Activated CD4-positive, alpha-beta T cell treated with anti-CD3 and anti-CD28 coated beads, Interleukin-2, amount 50 U/mL, for 16 hours (primary cell): ENCODE measurements around the gene UACA.
"Not testable (repeated sequence)": the region's sequence is repeated elsewhere in the genome, so short reads cannot be mapped to it uniquely, and the experiment has no call there.

Source experiments
- DNase-seq: peaks from one replicate; pipeline ENCODE4 v3.0.0-alpha.2; 2020

Gene UACA

GRCh38 chr15:70748281-70748747, 15.0 kb downstream of the UACA start:
- DNase-seq, result no peak

GRCh38 chr15:70746598-70746997, 16.8 kb downstream of the UACA start:
- not testable (repeated sequence) for DNase-seq

- no peak for DNase-seq
These were observed 20.4 kb downstream of the UACA start for GRCh38 chr15:70742928-70743327.

GRCh38 chr15:70741677-70742293, 21.6 kb downstream of the UACA start:
- DNase-seq, result no peak

GRCh38 chr15:70741107-70741531, 22.2 kb downstream of the UACA start:
- DNase-seq, result no peak

- not testable (repeated sequence) for DNase-seq
These were observed 28.3 kb downstream of the UACA start for GRCh38 chr15:70735040-70735439.

- no peak for DNase-seq
These were observed 34.2 kb downstream of the UACA start for GRCh38 chr15:70729164-70729563.

- no peak for DNase-seq
These were observed 36.6 kb downstream of the UACA start for GRCh38 chr15:70726753-70727152.

GRCh38 chr15:70723927-70724326, 39.4 kb downstream of the UACA start:
- no peak for DNase-seq

GRCh38 chr15:70723122-70723422, 40.3 kb downstream of the UACA start:
- no peak for DNase-seq

- DNase-seq, result peak; percentile 23
These were observed 40.9 kb downstream of the UACA start for GRCh38 chr15:70722266-70723121.

- DNase-seq, result no peak
These were observed 42.9 kb downstream of the UACA start for GRCh38 chr15:70720228-70721016.

GRCh38 chr15:70717237-70717793, 46.0 kb downstream of the UACA start:
- DNase-seq, result no peak

- no peak for DNase-seq
These were observed 47.4 kb downstream of the UACA start for GRCh38 chr15:70715840-70716485.

GRCh38 chr15:70714565-70714964, 48.8 kb downstream of the UACA start:
- no peak for DNase-seq

GRCh38 chr15:70714015-70714414, 49.3 kb downstream of the UACA start:
- no peak for DNase-seq

GRCh38 chr15:70712271-70712670, 51.1 kb downstream of the UACA start:
- DNase-seq, result no peak

- no peak for DNase-seq
These were observed 52.6 kb downstream of the UACA start for GRCh38 chr15:70710714-70711113.

- no peak for DNase-seq
These were observed 54.5 kb downstream of the UACA start for GRCh38 chr15:70708839-70709238.

GRCh38 chr15:70707686-70708300, 55.6 kb downstream of the UACA start:
- DNase-seq, result no peak

- DNase-seq, result no peak
These were observed 58.6 kb downstream of the UACA start for GRCh38 chr15:70704731-70705130.

GRCh38 chr15:70704166-70704565, 59.2 kb downstream of the UACA start:
- no peak for DNase-seq
